GM19043 (cell line): ENCODE data around the gene DCD.
"Not testable (repeated sequence)": the region's sequence is repeated elsewhere in the genome, so short reads cannot be mapped to it uniquely, and the experiment has no call there.

Source experiments
- ATAC-seq: cut with Tn5 transposase; IDR thresholded peaks from one replicate; pipeline ENCODE4 v1.9.1; 2021; ENCODE audit warnings: low read depth; ENCODE audit not compliant: unreplicated experiment

DCD gene

GRCh38 chr12:54657105-54657607, 9.0 kb upstream of the DCD start:
- no peak for ATAC-seq

- no peak for ATAC-seq
Measured at GRCh38 chr12:54654926-54655325, 6.8 kb upstream of the DCD start.

DNA sequence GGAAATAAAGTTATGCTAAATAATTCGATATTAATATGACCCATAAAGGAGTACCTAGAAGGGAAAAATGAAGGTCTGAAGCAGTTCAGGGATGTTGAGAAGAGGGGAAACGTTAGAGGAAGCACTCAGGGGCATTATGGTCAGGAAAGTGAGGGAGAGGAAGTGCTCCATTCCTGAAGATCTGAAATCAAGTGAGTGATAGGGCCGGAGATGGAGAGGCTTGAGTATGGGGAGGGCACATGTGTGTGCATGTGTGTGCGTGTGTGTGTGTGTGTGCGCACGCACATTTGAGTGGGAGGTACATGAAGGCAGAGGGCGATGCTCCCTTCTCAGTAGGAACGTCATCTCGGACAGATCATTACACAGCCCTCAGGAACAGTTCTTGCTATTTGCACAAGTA, 4.9 kb upstream of the DCD start:
- no peak for ATAC-seq

- no peak for ATAC-seq
Measured at GRCh38 chr12:54650889-54651288, 2.7 kb upstream of the DCD start.

- ATAC-seq, result no peak
Measured at GRCh38 chr12:54650409-54650808, 2.2 kb upstream of the DCD start.

DNA sequence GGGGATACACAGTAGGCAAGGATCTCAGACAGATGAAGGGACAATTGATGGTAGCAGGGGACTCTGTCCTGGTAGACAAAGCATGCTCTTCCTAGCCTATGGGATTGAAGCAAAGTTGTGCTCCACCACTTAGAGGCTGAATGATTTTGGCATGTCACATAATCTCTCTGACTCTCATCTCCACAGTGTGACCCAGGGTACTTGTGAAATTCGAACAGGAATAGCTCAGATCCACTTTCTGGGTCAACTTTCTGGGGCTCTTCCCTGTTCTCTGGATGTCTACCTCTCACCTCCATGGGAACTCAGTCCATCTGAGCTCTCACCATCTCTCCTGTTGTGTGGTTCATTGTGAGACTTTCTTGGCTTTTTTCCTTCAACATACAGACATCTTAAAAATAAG, 1.7 kb upstream of the DCD start:
- ATAC-seq, result no peak

GRCh38 chr12:54641554-54641953, 6.6 kb downstream of the DCD start:
- ATAC-seq, result no peak

GRCh38 chr12:54641089-54641488, 7.1 kb downstream of the DCD start:
- no peak for ATAC-seq

DNA sequence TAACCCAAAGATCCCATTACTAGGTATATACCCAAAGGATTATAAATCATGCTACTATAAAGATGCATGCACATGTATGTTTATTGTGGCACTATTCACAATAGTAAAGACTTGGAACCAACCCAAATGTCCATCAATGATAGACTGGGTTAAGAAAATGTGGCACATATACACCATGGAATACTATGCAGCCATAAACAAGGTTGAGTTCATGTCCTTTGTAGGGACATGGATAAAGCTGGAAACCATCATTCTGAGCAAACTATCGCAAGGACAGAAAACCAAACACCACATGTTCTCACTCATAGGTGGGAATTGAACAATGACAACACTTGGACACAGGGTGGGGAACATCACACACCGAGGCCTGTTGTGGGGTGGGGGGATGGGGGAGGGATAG, 9.1 kb downstream of the DCD start:
- not testable (repeated sequence) for ATAC-seq

DNA sequence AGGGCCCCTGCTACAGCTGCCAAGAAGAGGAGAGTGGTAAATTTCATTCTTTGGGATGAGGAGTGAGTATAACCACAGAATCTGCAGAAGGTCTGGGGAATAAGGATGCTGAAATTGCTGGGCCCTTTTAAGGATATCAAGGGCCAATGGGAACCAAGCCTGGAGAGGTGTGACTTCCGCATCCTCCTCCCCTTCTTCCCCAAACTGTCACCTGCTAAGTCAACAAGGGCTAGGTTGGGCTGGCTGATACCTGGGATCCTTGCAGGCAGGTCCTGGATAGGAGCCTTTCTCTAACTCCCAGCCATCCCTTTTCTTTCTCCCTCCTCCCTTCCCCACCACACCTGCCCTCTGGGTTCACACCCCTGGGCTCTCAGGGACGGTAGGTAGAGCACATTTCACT, 13.4 kb downstream of the DCD start, which contains the start of gene LACRT:
Gene LACRT (minus strand): TSS at position 101 of the 400 bp plus-strand sequence. CDS start 54 bp downstream, at position 47.
- ATAC-seq, result no peak

DNA sequence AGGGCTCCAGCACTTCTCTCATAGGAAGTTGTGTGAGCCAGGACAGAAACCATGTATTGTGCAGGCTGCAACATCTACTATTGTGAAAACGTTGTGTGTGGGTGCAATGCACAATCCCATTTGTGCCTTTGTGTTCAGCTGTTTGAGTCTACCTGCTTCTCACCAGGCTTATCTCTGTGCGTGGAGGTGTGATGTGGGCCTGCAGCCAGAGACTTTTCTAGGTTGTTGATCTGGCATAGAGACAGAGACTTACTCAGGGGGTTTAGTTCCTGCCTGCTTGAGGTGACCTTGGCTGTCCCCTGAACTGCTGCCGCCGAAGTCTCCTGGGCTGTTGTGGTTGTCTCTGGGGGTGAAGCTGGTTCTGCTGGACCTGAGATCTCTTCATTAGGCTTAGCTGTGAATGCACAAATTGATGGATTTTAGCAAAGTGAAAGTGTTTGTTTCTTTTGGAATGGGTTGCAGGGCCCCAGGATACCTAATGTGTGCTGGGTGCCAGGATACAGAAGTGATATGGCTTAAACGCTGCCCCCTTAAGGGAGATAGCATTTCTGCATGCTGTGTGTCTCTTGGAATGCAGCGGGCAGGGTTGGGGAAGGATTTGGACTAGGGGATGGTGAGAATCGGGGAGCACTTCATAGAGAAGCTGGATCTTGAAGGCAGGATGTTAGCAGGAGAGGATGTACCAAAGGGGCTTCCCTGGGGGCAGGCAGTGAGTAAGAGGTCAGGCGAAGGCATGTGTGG, 16.0 kb downstream of the DCD start:
- no peak for ATAC-seq

- no peak for ATAC-seq
Measured at GRCh38 chr12:54631551-54631950, 16.6 kb downstream of the DCD start.

DNA sequence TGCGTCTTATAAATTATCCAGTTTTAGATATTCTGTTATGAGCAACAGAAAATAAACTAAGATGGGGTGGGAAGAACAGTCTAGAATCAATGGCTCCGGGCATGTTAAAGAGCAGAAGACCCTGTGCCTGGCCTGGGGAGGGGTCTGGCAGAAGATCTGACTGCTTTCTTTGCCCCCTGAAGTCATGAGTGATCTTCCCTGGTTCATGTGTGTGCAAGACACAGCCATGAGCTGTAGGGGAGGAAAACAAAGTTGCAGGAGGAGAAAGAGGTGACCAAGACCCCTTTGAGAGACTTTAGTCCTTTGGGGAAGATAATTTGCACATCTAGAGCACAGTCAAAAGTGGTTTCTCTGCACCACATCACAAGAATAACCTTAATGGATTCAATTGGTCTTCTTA, 18.2 kb downstream of the DCD start:
- no peak for ATAC-seq

GRCh38 chr12:54628186-54628846, 19.8 kb downstream of the DCD start:
- ATAC-seq, result no peak

GRCh38 chr12:54627304-54627703, 20.9 kb downstream of the DCD start:
- no peak for ATAC-seq

- ATAC-seq, result no peak
Measured at GRCh38 chr12:54625598-54625997, 22.6 kb downstream of the DCD start.

GRCh38 chr12:54624315-54625279, 23.6 kb downstream of the DCD start:
- ATAC-seq, result no peak

GRCh38 chr12:54622463-54623183, 25.5 kb downstream of the DCD start:
- ATAC-seq, result no peak

DNA sequence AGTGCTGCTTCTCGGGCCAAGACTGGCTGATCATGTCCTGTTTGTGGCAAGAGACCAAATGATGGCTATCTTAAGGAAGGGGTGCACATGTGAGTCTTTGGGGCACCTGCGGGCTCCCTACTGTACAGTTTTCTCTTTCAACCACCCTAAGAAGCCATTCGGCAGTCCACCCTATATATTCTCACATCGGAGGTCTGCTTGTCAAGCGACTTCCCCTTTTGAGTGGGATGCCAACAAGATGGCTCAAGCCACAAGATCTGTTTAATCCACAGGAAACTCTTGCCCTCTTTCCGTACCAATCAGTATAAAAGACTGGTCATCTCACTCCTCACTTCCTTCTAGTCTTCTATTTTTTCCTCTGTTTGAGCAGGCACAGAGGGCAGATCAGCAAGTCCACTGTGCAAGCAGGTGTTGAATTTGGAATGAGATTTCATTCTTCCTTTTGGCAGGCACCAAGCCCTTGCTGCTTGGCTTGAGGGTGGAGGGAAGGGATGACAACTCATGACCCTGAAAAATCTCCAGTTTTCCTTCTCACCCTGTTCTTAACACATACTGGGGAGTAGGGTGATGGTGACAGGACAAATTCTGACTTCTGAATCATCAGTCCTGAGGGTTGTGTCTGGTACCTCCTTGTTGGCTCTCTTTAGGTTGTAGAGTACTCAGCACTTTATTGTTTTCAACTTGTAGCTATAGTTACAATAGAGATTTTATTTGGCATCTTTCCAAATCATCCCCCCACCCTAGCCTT, 31.1 kb downstream of the DCD start:
- no peak for ATAC-seq
